NT2/D1 (cell line): ENCODE measurements around the gene CHP2.
"Not testable (repeated sequence)": the region's sequence is repeated elsewhere in the genome, so short reads cannot be mapped to it uniquely, and the experiment has no call there.

Experiments used
- DNase-seq: peaks from one replicate; pipeline ENCODE4 v3.0.0-alpha.2; 2011; ENCODE audit warnings: low read depth, low spot score
- H3K27me3 ChIP-seq: 2 replicates; pipeline ENCODE4 v1.6.0; 2011; ENCODE audit warnings: mild to moderate bottlenecking; ENCODE audit not compliant: insufficient read length, insufficient read depth
- H3K36me3 ChIP-seq: 2 replicates; pipeline ENCODE4 v1.6.1; 2011; ENCODE audit warnings: mild to moderate bottlenecking, low read length, mixed read lengths; ENCODE audit not compliant: insufficient read depth, insufficient read length
- H3K4me1 ChIP-seq: 2 replicates; pipeline ENCODE4 v1.5.1; 2011; ENCODE audit not compliant: insufficient read depth, insufficient read length
- H3K4me3 ChIP-seq: 2 replicates; pipeline ENCODE4 v1.5.1; 2011; ENCODE audit warnings: low read depth; ENCODE audit not compliant: insufficient read length
- H3K9ac ChIP-seq: 2 replicates; pipeline ENCODE4 v1.6.0; 2011; ENCODE audit warnings: low read depth; ENCODE audit not compliant: insufficient read length
- H3K9me3 ChIP-seq: 2 replicates; pipeline ENCODE4 v1.5.1; 2011; ENCODE audit warnings: mild to moderate bottlenecking, low read length; ENCODE audit not compliant: insufficient read depth
- SUZ12 ChIP-seq: IDR thresholded peaks from 2 replicates; pipeline ENCODE4 v1.6.1; 2011; ENCODE audit not compliant: insufficient read length, insufficient read depth; ENCODE audit errors: extremely low read depth
- YY1 ChIP-seq: IDR thresholded peaks from 2 replicates; pipeline ENCODE4 v1.6.1; 2011; ENCODE audit not compliant: insufficient read length, insufficient read depth
- ZNF274 ChIP-seq: IDR thresholded peaks from 2 replicates; pipeline ENCODE4 v1.6.1; 2011; ENCODE audit warnings: mild to moderate bottlenecking, low read depth, low read length

Gene CHP2

DNA sequence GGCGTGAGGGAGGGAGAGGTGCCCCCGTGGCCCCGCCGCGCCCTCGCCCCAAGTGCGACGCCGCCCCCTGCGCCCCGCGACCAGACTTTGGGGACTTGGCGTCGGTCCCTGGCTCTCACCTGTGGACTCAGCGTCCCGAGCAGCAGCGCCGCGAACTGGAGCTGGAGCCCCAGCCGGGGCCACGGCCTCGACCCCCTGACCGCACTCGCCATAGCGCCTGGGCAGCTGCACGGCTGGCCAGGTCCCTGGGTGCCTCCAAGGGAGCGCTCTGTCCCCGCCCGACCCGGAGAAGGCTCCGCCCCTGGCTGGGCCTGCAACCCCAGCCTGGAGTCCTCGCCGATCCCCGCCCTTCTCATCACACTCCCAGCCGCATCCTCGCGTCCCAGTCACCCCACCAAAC, 41.9 kb upstream of the CHP2 start, which contains the start of gene ERN2:
Gene ERN2, minus strand, starts transcription at position 247 of the 400 bp plus-strand sequence. Its CDS starts 35 bp downstream, at position 212.
- H3K36me3 ChIP-seq, result no peaks in the 10 kb centered on the region
- H3K9me3 ChIP-seq, result peaks cover 18% of the 10 kb centered on the region
- peaks cover 3% of the 10 kb centered on the region for H3K4me1 ChIP-seq
- peak within 1 kb of the TSS; percentile 36 for H3K4me3 ChIP-seq
- peaks cover 41% of the 10 kb centered on the region for H3K27me3 ChIP-seq
- TF ChIP-seq YY1, result no peak
- no peak for TF ChIP-seq SUZ12
- TF ChIP-seq ZNF274, result no peak
- no peak for DNase-seq
- H3K9ac ChIP-seq, result peak within 1 kb of the TSS; percentile 58

DNA sequence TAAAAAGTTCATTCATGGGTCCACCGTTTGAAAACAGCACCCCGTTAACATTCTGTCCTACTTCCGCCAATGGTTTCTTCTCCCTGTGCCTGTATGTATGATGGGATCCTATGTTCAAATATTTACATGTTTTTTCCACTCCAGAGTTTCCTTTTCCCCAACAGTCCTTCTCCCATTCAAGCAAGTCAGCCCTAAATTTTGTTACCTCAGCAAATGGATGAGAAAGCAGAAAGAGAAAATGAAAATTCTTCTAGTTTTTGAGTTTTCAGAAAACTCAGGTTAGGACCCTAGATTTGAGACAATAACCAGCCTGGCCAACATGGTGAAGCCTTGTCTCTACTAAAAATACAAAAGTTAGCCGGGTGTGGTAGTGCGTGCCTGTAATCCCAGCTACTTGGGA, 38.3 kb upstream of the CHP2 start:
- Histone ChIP-seq H3K27me3 (peaks cover 33% of the 10 kb centered on the region), H3K36me3 (no peaks in the 10 kb centered on the region), H3K4me3 (no peak overlapping the region), H3K4me1 (peaks cover 3% of the 10 kb centered on the region), H3K9ac (no peak overlapping the region), H3K9me3 (no peaks in the 10 kb centered on the region)
- no peak for DNase-seq
- TF ChIP-seq SUZ12 (no peak), YY1 (no peak), ZNF274 (no peak)

DNA sequence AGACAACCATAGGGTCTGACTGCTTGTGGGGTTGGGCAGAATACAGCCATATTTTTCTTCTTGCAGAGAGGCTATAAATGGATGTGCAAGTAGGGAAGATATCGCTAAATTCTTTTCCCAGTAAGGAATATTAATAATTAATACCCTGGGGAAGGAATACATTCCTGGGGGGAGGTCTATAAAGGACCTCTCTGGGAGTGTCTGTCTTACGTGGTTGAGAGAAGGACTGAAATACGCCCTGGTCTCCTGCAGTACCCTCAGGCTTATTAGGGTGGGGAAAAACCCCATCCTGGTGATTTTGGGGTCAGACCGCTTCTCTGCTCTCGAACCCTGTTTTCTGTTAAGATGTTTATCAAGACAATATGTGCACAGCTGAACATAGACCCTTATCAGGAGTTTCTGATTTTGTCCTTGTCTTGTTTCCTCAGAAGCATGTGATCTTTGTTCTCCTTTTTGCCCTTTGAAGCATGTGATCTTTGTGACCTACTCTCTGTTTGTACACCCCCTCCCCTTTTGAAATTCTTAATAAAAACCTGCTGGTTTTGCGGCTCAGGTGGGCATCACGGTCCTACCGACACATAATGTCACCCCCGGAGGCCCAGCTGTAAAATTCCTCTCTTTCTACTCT, 32.1 kb upstream of the CHP2 start:
- not testable (repeated sequence) for H3K9ac ChIP-seq, H3K9me3 ChIP-seq, H3K36me3 ChIP-seq, H3K27me3 ChIP-seq, DNase-seq, H3K4me3 ChIP-seq, H3K4me1 ChIP-seq

DNA sequence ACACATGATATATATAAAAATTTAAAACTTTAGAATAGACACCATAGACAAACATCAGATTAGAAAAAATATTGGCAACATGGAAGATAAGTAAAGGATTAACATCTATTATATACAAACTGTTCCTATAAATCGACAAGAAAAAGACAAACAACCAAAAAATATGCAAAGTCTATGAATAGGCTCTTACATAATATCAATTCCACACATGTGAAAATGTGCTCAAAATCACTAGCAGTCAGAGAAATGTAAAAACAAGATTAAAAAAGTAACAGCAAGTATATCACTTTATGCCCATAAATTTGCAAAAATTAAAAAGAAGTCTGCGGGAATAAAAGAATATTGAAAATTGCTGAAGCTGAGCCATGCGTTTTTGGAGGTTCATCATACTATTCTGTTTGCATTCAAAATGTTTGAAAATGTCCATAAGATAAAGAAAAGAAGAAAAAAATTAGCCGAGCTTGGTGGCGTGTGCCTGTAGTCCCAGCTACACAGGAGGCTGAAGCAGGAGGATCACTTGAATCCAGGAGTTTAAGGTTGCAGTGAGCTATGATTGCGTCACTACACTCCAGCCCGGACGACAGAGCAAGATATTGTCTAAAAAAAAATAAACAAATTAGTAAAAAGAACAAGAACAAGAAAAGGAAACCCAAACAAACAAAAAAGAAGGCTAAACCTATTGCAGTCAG, 30.6 kb upstream of the CHP2 start:
- Histone ChIP-seq H3K9me3 (peaks cover 7% of the 10 kb centered on the region), H3K9ac (no peak overlapping the region), H3K4me1 (no peaks in the 10 kb centered on the region), H3K27me3 (no peaks in the 10 kb centered on the region), H3K36me3 (no peaks in the 10 kb centered on the region), H3K4me3 (no peak overlapping the region)
- TF ChIP-seq SUZ12, result no peak
- no peak for TF ChIP-seq YY1
- no peak for TF ChIP-seq ZNF274
- no peak for DNase-seq

DNA sequence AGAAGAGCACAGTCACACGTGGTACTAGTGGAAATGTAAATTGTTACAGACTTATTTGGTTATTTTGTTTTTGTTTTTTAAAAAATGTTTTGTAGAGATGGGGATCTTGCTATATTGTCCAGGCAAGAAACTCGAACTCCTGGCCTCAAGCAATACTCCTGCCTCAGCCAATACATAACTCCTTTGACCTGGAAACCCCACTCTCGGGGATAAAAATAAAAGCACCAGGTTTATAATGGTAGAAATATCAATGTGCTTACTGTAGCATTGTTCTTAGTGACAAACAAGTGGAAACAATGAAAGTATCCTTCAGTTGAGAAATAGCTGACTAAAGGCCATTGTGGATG, 30.1 kb upstream of the CHP2 start:
- no peak for TF ChIP-seq YY1
- TF ChIP-seq SUZ12, result no peak
- no peak for TF ChIP-seq ZNF274
- DNase-seq, result no peak

DNA sequence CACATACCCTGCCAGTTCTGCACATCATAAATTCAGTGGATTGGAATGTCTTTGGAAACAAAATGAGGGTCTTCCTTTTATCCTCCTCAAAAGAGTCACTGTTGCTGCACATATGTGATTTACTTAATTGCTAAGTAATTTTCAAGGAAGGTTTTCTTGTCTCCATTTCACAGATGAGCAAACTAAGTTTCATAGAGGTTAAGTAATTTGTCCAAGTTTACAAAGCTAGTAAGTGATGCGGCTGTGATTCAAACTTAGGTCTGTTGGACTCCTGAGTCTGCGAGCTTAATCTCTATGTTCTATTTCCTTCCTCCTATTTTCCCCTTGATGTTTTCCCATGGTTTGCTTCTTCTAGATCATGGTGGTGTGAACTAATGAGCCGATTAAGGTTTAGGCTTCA, 28.1 kb upstream of the CHP2 start:
- Histone ChIP-seq H3K4me1 (peaks cover 2% of the 10 kb centered on the region), H3K4me3 (no peak overlapping the region), H3K36me3 (no peaks in the 10 kb centered on the region), H3K9me3 (peaks cover 7% of the 10 kb centered on the region), H3K27me3 (no peaks in the 10 kb centered on the region), H3K9ac (no peak overlapping the region)
- DNase-seq, result no peak
- no peak for TF ChIP-seq YY1
- no peak for TF ChIP-seq SUZ12
- no peak for TF ChIP-seq ZNF274

More for the DNA sequence above, 30.1 kb upstream of the CHP2 start:
- no peak overlapping the region for H3K9ac ChIP-seq
- peaks cover 7% of the 10 kb centered on the region for H3K9me3 ChIP-seq
- peaks cover 2% of the 10 kb centered on the region for H3K4me1 ChIP-seq
- H3K36me3 ChIP-seq, result no peaks in the 10 kb centered on the region
- no peak overlapping the region for H3K4me3 ChIP-seq
- H3K27me3 ChIP-seq, result no peaks in the 10 kb centered on the region

DNA sequence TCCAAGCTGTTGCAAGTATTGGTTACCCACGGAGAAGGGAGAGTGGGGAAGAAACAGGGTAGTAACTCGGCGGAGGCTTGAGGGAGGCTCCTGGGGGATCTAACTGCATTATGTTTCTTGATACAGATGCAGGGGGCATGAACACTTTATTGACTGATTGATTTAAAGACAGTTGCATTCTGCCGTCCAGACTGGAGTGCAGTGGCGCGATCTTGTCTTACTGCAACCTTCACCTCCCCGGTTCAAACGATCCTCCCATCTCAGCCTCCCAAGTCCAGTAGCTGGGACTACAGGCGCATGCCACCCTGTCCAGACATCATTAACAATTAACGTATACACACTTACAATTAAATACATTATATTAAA, 26.7 kb upstream of the CHP2 start:
- H3K4me3 ChIP-seq, result no peak overlapping the region
- H3K36me3 ChIP-seq, result no peaks in the 10 kb centered on the region
- peaks cover 7% of the 10 kb centered on the region for H3K9me3 ChIP-seq
- TF ChIP-seq SUZ12 (no peak), YY1 (no peak), ZNF274 (no peak)
- H3K4me1 ChIP-seq, result peaks cover 2% of the 10 kb centered on the region
- H3K9ac ChIP-seq, result no peak overlapping the region
- DNase-seq, result no peak
- no peaks in the 10 kb centered on the region for H3K27me3 ChIP-seq
